ENCODE data around the gene RAD23B.

RAD23B gene

GRCh38 chr9:107273634-107274033, 9.4 kb upstream of the RAD23B start:
- TF ChIP-seq CTCF (IDR thresholded peaks at IDR 0.05) = no peak

- no peak for TF ChIP-seq CTCF (IDR thresholded peaks at IDR 0.05)
Observed at GRCh38 chr9:107274096-107274495, 9.0 kb upstream of the RAD23B start.

- TF ChIP-seq CTCF (IDR thresholded peaks at IDR 0.05) = no peak
Observed at GRCh38 chr9:107274953-107275422, 8.1 kb upstream of the RAD23B start.

- TF ChIP-seq CTCF (IDR thresholded peaks at IDR 0.05) = no peak
Observed at GRCh38 chr9:107275530-107275929, 7.5 kb upstream of the RAD23B start.

GRCh38 chr9:107276966-107277710, 5.9 kb upstream of the RAD23B start:
- no peak for TF ChIP-seq CTCF (IDR thresholded peaks at IDR 0.05)

GRCh38 chr9:107277801-107278200, 5.3 kb upstream of the RAD23B start:
- no peak for TF ChIP-seq CTCF (IDR thresholded peaks at IDR 0.05)

GRCh38 chr9:107279086-107279485, 4.0 kb upstream of the RAD23B start:
- no peak for TF ChIP-seq CTCF (IDR thresholded peaks at IDR 0.05)

GRCh38 chr9:107280543-107280942, 2.5 kb upstream of the RAD23B start:
- no peak for TF ChIP-seq CTCF (IDR thresholded peaks at IDR 0.05)

Data from LNCAP (cell line).